Small intestine (tissue), 7 donors: ENCODE data around the gene RPLP1. TPM values are rescaled to one million over a fixed set of nuclear protein-coding genes. Genes with fewer than 3 reads are reported as not detected.

Source experiments
- DNase-seq, 2 donors: peaks; one replicate each; pipeline versions ENCODE4 v3.0.0 to v3.0.0-alpha.2; 2013
- FAIRE-seq: peaks from 2 replicates; lab custom pipeline; 2012; peaks lifted over from hg19 to GRCh38; lab: Jason Lieb, UNC
- H3K27ac ChIP-seq, 3 donors: one replicate each; pipeline ENCODE4 v1.5.1; 2013; ENCODE audit warnings: low read length in 2 of 3, mild to moderate bottlenecking in 2 of 3, control low read depth in 1 of 3, inconsistent platforms in 1 of 3, low read depth in 1 of 3, moderate library complexity in 1 of 3
- H3K27me3 ChIP-seq, 3 donors: one replicate each; pipeline ENCODE4 v1.6.1; 2013; ENCODE audit warnings: low read length in 3 of 3, inconsistent platforms in 1 of 3; ENCODE audit not compliant: control insufficient read depth in 3 of 3, insufficient read depth in 3 of 3
- H3K36me3 ChIP-seq, 3 donors: one replicate each; pipeline ENCODE4 v1.6.1; 2013; ENCODE audit warnings: low read length in 3 of 3, inconsistent platforms in 1 of 3, low read depth in 1 of 3, mild to moderate bottlenecking in 1 of 3, moderate library complexity in 1 of 3; ENCODE audit not compliant: control insufficient read depth in 3 of 3, insufficient read depth in 2 of 3
- H3K4me1 ChIP-seq, 3 donors: one replicate each; pipeline ENCODE4 v1.6.1; 2013; ENCODE audit warnings: low read length in 2 of 3, inconsistent platforms in 1 of 3, low read depth in 1 of 3, mild to moderate bottlenecking in 1 of 3, moderate library complexity in 1 of 3; ENCODE audit not compliant: control insufficient read depth in 3 of 3, insufficient read depth in 2 of 3
- H3K4me3 ChIP-seq, 3 donors: one replicate each; pipeline ENCODE4 v1.5.1; 2013; ENCODE audit warnings: low read length in 3 of 3, control low read depth in 1 of 3, inconsistent platforms in 1 of 3, low read depth in 1 of 3, mild to moderate bottlenecking in 1 of 3, moderate library complexity in 1 of 3
- H3K9me3 ChIP-seq, 2 donors: one replicate each; pipeline ENCODE4 v1.6.1; 2013; ENCODE audit warnings: low read depth in 1 of 2, low read length in 1 of 2; ENCODE audit not compliant: control insufficient read depth in 2 of 2, insufficient read depth in 1 of 2
- WGBS, 3 donors: extraction: QIAGEN DNeasy Blood & Tissue Kit; methylation state at CpG; one replicate each; pipeline ENCODE4 v1.1.7; 2013; 5-methylcytosine and 5-hydroxymethylcytosine counted together
- polyA plus RNA-seq, 4 donors: library from polyadenylated mRNA; stranded (reverse) in 3 of 4; unstranded in 1 of 4; fragments of 200-250 nt in 3 of 4; fragments of 120-200 nt in 1 of 4; gene quantifications; one replicate each; pipeline versions ENCODE4 v1.2.1 to v1.2.3, GENCODE V29; 2013
- donor health status: healthy with polysubstance abuse.
- donor health status: control.
- donor health status: control.
- donor health status: Bipolar disorder and iron deficiency.
- donor health status: healthy.

The RPLP1 gene
- polyA plus RNA-seq, 4 donors = 975 to 2,388 (median 1,894) TPM

DNA sequence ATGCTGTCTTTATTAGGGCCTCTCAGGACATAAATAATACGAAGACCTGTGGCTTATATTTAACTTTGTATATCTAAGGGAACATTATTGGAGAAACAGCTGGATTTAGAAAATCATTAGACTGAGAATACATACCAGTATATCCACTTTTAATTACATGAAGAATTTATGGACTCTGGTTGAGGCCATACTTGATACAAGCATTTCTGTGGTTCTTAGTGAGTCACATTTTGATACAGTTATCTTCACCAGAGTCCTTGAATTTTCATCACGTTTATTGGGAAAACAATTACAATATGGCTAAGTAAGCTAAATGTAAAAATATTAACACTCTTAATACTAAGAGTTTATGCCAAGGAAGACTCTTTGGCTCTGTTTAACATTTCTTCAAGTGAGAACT lies 28.6 kb upstream of the RPLP1 start:
- Histone ChIP-seq H3K27ac (no peak overlapping the region), H3K36me3 (peaks cover 0 to 12% (median 0%) of the 10 kb centered on the region in 3 donors), H3K9me3 (no peaks in the 10 kb centered on the region), H3K4me1 (no peaks in the 10 kb centered on the region), H3K27me3 (no peaks in the 10 kb centered on the region), H3K4me3 (no peak overlapping the region)
- no peak for FAIRE-seq
- no peak for DNase-seq
- 84 to 94% (median 89%) methylated on average over 2 of the region's 2 CpGs for WGBS, 3 donors

DNA sequence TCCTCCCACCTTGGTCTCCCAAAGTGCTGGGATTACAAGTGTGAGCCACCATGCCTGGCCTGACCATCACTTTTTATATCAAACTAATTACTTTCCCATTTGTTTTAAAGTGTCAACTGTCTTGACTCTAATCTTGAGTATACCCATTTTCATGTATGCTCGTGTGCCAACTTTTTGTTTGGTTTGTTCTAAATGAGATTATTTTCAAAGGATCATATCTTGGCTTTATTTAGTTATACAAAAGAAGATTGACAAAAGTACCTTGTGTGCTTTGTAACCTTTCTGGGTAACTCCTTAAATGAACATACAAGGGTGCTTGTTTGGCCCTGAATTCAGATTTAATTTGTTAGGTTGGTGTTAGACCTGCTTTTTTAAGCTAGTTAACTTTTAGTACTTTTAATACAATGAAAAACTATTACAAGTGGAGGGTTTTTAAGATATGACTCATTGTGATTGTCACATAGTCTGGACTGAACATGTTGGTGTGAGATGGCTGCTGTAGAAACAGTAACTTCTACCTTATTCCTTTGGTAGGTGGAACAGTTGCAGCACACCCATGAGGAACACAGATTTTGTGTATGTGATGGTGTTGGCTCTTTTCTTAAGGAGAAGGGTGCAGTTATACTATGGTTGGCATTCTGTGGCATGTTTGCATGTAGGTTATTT lies 27.7 kb upstream of the RPLP1 start:
- Histone ChIP-seq H3K9me3 (no peaks in the 10 kb centered on the region), H3K27ac (no peak overlapping the region), H3K36me3 (peaks cover 0 to 18% (median 0%) of the 10 kb centered on the region in 3 donors), H3K4me1 (no peaks in the 10 kb centered on the region), H3K4me3 (no peak overlapping the region), H3K27me3 (no peaks in the 10 kb centered on the region)
- 86 to 94% (median 93%) methylated on average over 1 of the region's 1 CpG for WGBS, 3 donors
- DNase-seq = no peak
- FAIRE-seq = no peak

- DNase-seq (no peak), FAIRE-seq (no peak)
- Histone ChIP-seq H3K4me3 (no peak overlapping the region), H3K9me3 (no peaks in the 10 kb centered on the region), H3K27ac (no peak overlapping the region), H3K27me3 (no peaks in the 10 kb centered on the region), H3K4me1 (no peaks in the 10 kb centered on the region), H3K36me3 (peaks cover 0 to 18% (median 2%) of the 10 kb centered on the region in 3 donors)
- WGBS, 3 donors = 86 to 93% (median 93%) methylated on average over 1 of the region's 1 CpG
Measured at GRCh38 chr15:69433831-69434230, 18.8 kb upstream of the RPLP1 start.

- Histone ChIP-seq H3K27me3 (no peaks in the 10 kb centered on the region), H3K36me3 (peaks cover 0 to 18% (median 2%) of the 10 kb centered on the region in 3 donors), H3K27ac (no peak overlapping the region), H3K4me3 (no peak overlapping the region), H3K9me3 (no peaks in the 10 kb centered on the region), H3K4me1 (no peaks in the 10 kb centered on the region)
- DNase-seq = no peak
- WGBS, 3 donors = 95 to 98% (median 95%) methylated on average over 5 of the region's 5 CpGs
- FAIRE-seq = no peak
Measured at GRCh38 chr15:69434238-69434637, 18.4 kb upstream of the RPLP1 start.

- FAIRE-seq (no peak), DNase-seq (no peak)
- H3K27me3 ChIP-seq = no peaks in the 10 kb centered on the region
- WGBS, 3 donors = 96 to 97% (median 97%) methylated on average over 18 of the region's 18 CpGs
- no peak overlapping the region for H3K4me3 ChIP-seq
- H3K36me3 ChIP-seq = peaks cover 0 to 14% (median 2%) of the 10 kb centered on the region in 3 donors
- no peaks in the 10 kb centered on the region for H3K4me1 ChIP-seq
- H3K9me3 ChIP-seq = no peaks in the 10 kb centered on the region
- no peak overlapping the region for H3K27ac ChIP-seq
Measured at GRCh38 chr15:69434679-69435078, 17.9 kb upstream of the RPLP1 start.

DNA sequence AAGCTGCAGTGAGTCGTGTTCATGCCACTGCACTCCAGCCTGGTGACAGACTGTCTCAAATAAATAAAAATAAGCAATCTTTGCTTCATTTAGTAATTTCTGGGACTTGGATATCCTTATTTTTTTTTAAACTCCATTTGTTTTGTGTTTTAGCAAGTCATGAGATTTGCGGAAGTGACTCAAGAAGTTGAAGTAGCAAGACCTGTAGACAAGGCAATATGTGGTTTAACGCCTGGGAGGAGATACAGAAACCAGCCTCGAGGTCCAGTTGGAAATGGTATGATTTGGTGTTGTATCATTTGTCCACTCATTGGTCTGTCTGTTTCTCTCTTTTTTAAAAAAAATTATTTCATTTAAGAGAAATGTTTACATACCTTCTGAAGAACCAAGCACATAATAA lies 16.6 kb upstream of the RPLP1 start:
- peaks cover 0 to 13% (median 2%) of the 10 kb centered on the region in 3 donors for H3K36me3 ChIP-seq
- no peaks in the 10 kb centered on the region for H3K9me3 ChIP-seq
- no peak for DNase-seq
- FAIRE-seq = no peak
- WGBS, 3 donors = 92 to 96% (median 95%) methylated on average over 4 of the region's 4 CpGs
- no peak overlapping the region for H3K27ac ChIP-seq
- no peaks in the 10 kb centered on the region for H3K4me1 ChIP-seq
- no peaks in the 10 kb centered on the region for H3K27me3 ChIP-seq
- no peak overlapping the region for H3K4me3 ChIP-seq

- FAIRE-seq (no peak), DNase-seq (no peak)
- WGBS, 3 donors = 94 to 100% (median 97%) methylated on average over 4 of the region's 4 CpGs
- H3K4me3 ChIP-seq = no peak overlapping the region
- H3K27ac ChIP-seq = no peak overlapping the region
- H3K27me3 ChIP-seq = no peaks in the 10 kb centered on the region
- no peaks in the 10 kb centered on the region for H3K4me1 ChIP-seq
- H3K9me3 ChIP-seq = no peaks in the 10 kb centered on the region
- peaks cover 0 to 15% (median 4%) of the 10 kb centered on the region in 3 donors for H3K36me3 ChIP-seq
Measured at GRCh38 chr15:69436951-69437350, 15.7 kb upstream of the RPLP1 start.

DNA sequence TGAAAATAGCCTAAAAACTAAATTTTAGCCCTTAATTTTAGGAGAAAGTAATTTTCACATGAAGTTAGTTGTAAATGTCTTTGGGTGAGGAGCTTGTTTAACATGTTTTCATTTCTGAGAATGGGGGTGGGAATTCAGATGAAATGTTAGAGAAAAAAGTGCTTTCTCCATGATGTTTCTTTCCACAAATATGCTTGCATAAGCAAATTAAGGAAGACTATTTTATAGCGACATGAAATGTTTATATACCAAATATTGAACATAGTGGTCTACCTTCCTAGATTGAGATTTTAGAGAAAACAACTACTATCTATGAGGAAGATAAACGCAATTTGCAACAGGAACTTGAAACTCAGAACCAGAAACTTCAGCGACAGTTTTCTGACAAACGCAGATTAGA lies 13.0 kb upstream of the RPLP1 start:
- Histone ChIP-seq H3K27ac (no peak overlapping the region), H3K36me3 (peaks cover 0 to 13% (median 4%) of the 10 kb centered on the region in 3 donors), H3K4me1 (no peaks in the 10 kb centered on the region), H3K9me3 (no peaks in the 10 kb centered on the region), H3K27me3 (no peaks in the 10 kb centered on the region), H3K4me3 (no peak overlapping the region)
- FAIRE-seq (no peak), DNase-seq (no peak)
- 87 to 92% (median 89%) methylated on average over 4 of the region's 4 CpGs for WGBS, 3 donors
